AG04449 (cell line): Measurements from ENCODE around the gene LEPR.
A peak's percentile ranks its signal among the peaks of the same experiment; 100 is the strongest.
"Not testable (repeated sequence)": the region's sequence is repeated elsewhere in the genome, so short reads cannot be mapped to it uniquely, and the experiment has no call there.

ENCODE experiments used
- CTCF ChIA-PET: fragments of 350-600 bp; formaldehyde crosslinking; extraction: SDS; loops from one replicate; lab custom pipeline; 2021; ENCODE audit warnings: antibody characterized with exemption; lab: Yijun Ruan, JAX
- POLR2A ChIA-PET: fragments of 400-600, 350-600 bp; formaldehyde crosslinking; extraction: SDS; loops from one replicate; lab custom pipeline; 2020; ENCODE audit warnings: antibody characterized with exemption, inconsistent platforms; lab: Yijun Ruan, JAX
- DNase-seq: peaks from one replicate; pipeline ENCODE4 v3.0.0-alpha.2; 2010; ENCODE audit warnings: low read depth, low spot score
- H3K4me3 ChIP-seq: 2 replicates; pipeline ENCODE4 v1.5.1; 2011; ENCODE audit warnings: low read depth, mild to moderate bottlenecking, control low read depth, low read length
- CTCF ChIP-seq: IDR thresholded peaks from one replicate; pipeline ENCODE4 v1.5.1; 2011; ENCODE audit warnings: mild to moderate bottlenecking, moderate library complexity, low read length, control low read depth, inconsistent platforms; ENCODE audit not compliant: insufficient read depth; ENCODE audit errors: missing control alignments

LEPR gene

GRCh38 chr1:65458730-65459396 lies 38.4 kb downstream of the LEPR start:
- POLR2A ChIA-PET, result interaction anchor here (1.2 kb wide), 1 partner anchor 311 kb away, joined by 3 read pairs; the partner anchor contains the start of gene AK4
- no peak for DNase-seq
- H3K4me3 ChIP-seq, result no peak overlapping the region
- CTCF ChIA-PET, result interaction anchor here (0.9 to 3.5 kb wide), 22 partner anchors 10 to 783 kb away, joined by 3 to 32 read pairs (median 5); no protein-coding TSS in a partner anchor
- no peak for TF ChIP-seq CTCF

DNA sequence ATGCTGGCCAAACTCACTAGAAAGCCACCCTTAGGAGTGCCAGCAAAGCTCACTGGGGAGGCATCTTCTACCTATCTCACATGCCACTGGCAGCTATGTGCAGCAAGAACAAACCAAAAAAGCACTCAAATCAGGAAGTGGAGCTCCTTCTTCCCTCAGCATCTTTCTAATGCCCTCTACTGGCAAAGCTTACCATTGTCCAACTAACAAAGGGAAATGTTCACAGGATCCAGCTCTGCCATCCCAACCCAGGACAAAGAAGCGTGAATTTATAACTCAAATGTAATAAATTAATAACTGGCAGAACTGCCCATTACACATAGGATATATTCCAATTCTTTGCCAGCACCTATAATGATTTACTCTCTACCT lies 38.9 kb downstream of the LEPR start:
- POLR2A ChIA-PET, result interaction anchor here (1.2 kb wide), 1 partner anchor 311 kb away, joined by 3 read pairs; the partner anchor contains the start of gene AK4
- peak; percentile 51 for TF ChIP-seq CTCF
- CTCF ChIA-PET, result interaction anchor here (0.6 to 3.5 kb wide), 27 partner anchors 10 to 783 kb away, joined by 3 to 32 read pairs (median 4); no protein-coding TSS in a partner anchor
- DNase-seq, result no peak
- no peak overlapping the region for H3K4me3 ChIP-seq

GRCh38 chr1:65465837-65466236 lies 45.4 kb downstream of the LEPR start:
- POLR2A ChIA-PET, H3K4me3 ChIP-seq, DNase-seq, CTCF ChIA-PET: not testable (repeated sequence)

GRCh38 chr1:65467536-65467935 lies 47.1 kb downstream of the LEPR start:
- DNase-seq, result no peak
- POLR2A ChIA-PET, result no interaction called here
- CTCF ChIA-PET, result no interaction called here
- no peak overlapping the region for H3K4me3 ChIP-seq
- no peak for TF ChIP-seq CTCF

- POLR2A ChIA-PET, result no interaction called here
- CTCF ChIA-PET, result interaction anchor here (1.0 to 3.1 kb wide), 3 partner anchors 10 to 218 kb away, joined by 3 to 32 read pairs (median 3); no protein-coding TSS in a partner anchor
- DNase-seq, result no peak
- H3K4me3 ChIP-seq, result no peak overlapping the region
- no peak for TF ChIP-seq CTCF
Observed at GRCh38 chr1:65469126-65469888, 48.8 kb downstream of the LEPR start.

DNA sequence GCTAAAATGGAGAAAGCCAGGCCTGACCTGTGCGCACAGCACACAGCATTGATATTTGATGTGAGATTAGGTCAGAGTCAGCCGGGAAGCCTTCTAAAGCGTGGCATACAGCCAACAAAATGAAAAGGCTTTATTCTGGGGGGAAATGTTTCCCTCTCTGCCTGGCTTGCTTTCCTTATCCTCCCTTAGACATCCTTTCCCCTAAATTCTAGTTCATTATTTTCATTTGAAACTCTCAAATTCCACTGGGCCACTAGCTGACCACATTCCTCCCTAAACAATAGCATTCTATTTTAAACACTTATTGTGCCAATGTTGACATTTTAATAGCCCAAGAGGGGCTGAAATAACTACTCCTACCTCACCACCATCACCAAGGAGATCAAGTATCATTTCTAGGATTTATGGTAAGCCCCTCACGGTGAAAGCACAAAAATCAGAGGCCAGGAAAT lies 49.4 kb downstream of the LEPR start:
- no peak for TF ChIP-seq CTCF
- ChIA-PET POLR2A (no interaction called here), CTCF (interaction anchor here (3.1 kb wide), 1 partner anchor 11 kb away, joined by 32 read pairs; no protein-coding TSS in a partner anchor)
- no peak overlapping the region for H3K4me3 ChIP-seq
- DNase-seq, result no peak
